Measurements from ENCODE around the gene GOLGB1. TPM values are rescaled to one million over a fixed set of nuclear protein-coding genes. Genes with fewer than 3 reads are reported as not detected.

The GOLGB1 gene
- total and polyA plus RNA-seq, 2 donors (not counting 3 experiments of a cell fraction or from before 2014, with no cell fraction given): 7.4 to 42.7 TPM

DNA sequence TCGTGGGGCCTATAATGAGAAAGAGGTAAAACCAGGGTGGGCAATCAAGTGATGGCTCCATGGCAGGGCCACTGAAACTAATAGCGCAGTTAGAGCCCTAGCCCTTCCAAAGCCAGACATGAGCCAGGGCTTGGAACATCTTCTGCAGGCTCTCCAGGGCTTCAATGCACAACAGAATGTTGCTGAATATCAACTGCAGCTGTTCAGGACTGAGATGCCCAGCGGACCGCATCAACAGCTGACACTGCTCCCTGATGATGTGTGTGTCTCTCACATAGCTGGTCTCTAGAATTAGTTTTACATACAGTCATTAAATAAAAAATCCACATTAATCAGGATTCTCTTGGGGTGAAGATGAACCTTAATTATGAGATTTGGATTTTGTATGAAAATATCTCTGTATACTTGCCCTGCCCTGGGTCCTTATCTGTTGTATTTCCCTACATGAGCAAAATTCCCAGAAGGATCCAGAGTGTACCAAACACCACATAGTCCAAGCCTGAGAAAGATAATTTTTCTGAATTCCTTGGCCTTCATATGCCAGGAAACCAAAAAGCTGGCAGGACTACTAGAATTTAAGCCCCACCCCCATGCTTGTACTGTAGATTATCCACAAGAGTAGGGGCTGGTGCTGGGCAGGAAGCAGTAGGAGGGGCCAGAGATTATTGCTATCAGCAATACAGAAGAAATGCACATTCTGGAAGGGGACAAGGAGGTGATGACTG lies 7.7 kb upstream of the GOLGB1 start:
- no peak overlapping the region for H3K4me3 ChIP-seq (replicated peaks in 1 of 3; ENCODE audit: insufficient read depth in 1 of 3, low read depth in 1 of 3, low read length in 3 of 3)
- H3K4me1 ChIP-seq (ENCODE audit: control insufficient read depth, extremely low read depth, insufficient read depth, low read length): no peaks in the 10 kb centered on the region
- CTCF ChIA-PET: no interaction called here

More for the DNA sequence above, 7.7 kb upstream of the GOLGB1 start:
- no peaks in the 10 kb centered on the region for H3K9me1 ChIP-seq (replicated peaks; ENCODE audit: control insufficient read depth, extremely low read depth, insufficient read depth, low read length)
- FAIRE-seq: no peak
- no TSS peak for BruUV-seq (replicated peaks)
- no peak overlapping the region for H2AFZ ChIP-seq (ENCODE audit: low read depth, low read length)
- no peak overlapping the region for H3K27ac ChIP-seq (ENCODE audit: insufficient read depth, low read depth, low read length)
- no peaks in the 10 kb centered on the region for H3K79me2 ChIP-seq (ENCODE audit: control insufficient read depth, insufficient read depth, low read length)
- H3K27me3 ChIP-seq (ENCODE audit: control insufficient read depth in 2 of 2, insufficient read depth in 2 of 2, low read length in 2 of 2): peaks cover 10 to 14% of the 10 kb centered on the region in 2 experiments
- TF ChIP-seq, protein P1, sequence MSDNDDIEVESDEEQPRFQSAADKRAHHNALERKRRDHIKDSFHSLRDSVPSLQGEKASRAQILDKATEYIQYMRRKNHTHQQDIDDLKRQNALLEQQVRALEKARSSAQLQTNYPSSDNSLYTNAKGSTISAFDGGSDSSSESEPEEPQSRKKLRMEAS (IDR thresholded peaks at IDR 0.05; ENCODE audit: insufficient read depth, insufficient read length): no peak
- TF ChIP-seq, protein P2, sequence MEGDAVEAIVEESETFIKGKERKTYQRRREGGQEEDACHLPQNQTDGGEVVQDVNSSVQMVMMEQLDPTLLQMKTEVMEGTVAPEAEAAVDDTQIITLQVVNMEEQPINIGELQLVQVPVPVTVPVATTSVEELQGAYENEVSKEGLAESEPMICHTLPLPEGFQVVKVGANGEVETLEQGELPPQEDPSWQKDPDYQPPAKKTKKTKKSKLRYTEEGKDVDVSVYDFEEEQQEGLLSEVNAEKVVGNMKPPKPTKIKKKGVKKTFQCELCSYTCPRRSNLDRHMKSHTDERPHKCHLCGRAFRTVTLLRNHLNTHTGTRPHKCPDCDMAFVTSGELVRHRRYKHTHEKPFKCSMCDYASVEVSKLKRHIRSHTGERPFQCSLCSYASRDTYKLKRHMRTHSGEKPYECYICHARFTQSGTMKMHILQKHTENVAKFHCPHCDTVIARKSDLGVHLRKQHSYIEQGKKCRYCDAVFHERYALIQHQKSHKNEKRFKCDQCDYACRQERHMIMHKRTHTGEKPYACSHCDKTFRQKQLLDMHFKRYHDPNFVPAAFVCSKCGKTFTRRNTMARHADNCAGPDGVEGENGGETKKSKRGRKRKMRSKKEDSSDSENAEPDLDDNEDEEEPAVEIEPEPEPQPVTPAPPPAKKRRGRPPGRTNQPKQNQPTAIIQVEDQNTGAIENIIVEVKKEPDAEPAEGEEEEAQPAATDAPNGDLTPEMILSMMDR (IDR thresholded peaks at IDR 0.05; ENCODE audit: extremely low read depth in 1 of 2, insufficient read depth in 1 of 2, low read depth in 1 of 2, low read length in 2 of 2): no peak
- TF ChIP-seq POLR2AphosphoS5 (IDR thresholded peaks at IDR 0.05; ENCODE audit: insufficient read depth, low read depth, low read length) (no peak), FOS (IDR thresholded peaks at IDR 0.05; ENCODE audit: borderline replicate concordance, insufficient read depth, low read length) (no peak), GATA2 (IDR thresholded peaks at IDR 0.05; ENCODE audit: insufficient read depth, insufficient read length, low read depth, low read length) (no peak)
- intact Hi-C loops (cut with micrococcal nuclease) (no loop called here), dilution Hi-C loops (cut with MboI; ENCODE audit: extremely low pct_ligation_motif_present, low sequenced_read_pairs) (no loop called here)
- no peaks in the 10 kb centered on the region for H3K9me3 ChIP-seq (replicated peaks; ENCODE audit: control insufficient read depth, insufficient read depth, low read length)
- H3K4me2 ChIP-seq (ENCODE audit: insufficient read depth, low read length): no peak overlapping the region
- no peak overlapping the region for H3K9ac ChIP-seq (replicated peaks; ENCODE audit: extremely low read depth, insufficient read depth, low read length)
- DNase-seq (ENCODE audit: low read depth, low spot score): no peak
- no peaks in the 10 kb centered on the region for H3K36me3 ChIP-seq (ENCODE audit: control insufficient read depth in 2 of 2, extremely low read depth in 1 of 2, insufficient read depth in 2 of 2, low read length in 2 of 2)
- no peaks in the 10 kb centered on the region for H4K20me1 ChIP-seq (replicated peaks; ENCODE audit: control insufficient read depth, extremely low read depth, insufficient read depth, low read length)
- POLR2A ChIA-PET: no interaction called here
